HG02642 (cell line): ENCODE results near the gene ZBTB7B.

Source experiments
- ATAC-seq: cut with Tn5 transposase; IDR thresholded peaks from one replicate; pipeline ENCODE4 v1.9.1; 2021; ENCODE audit warnings: mild to moderate bottlenecking; ENCODE audit not compliant: unreplicated experiment, poor library complexity

Gene ZBTB7B

GRCh38 chr1:155033524-155033923 lies 30.9 kb downstream of the ZBTB7B start, which contains the start of the genes DCST1 and DCST2:
TSS of gene DCST1 (plus strand) at chr1:155033824. CDS start at chr1:155034037, 213 bp downstream.
TSS of gene DCST2 (minus strand) at chr1:155033781. CDS start at chr1:155033701, 80 bp downstream.
- no peak for ATAC-seq

DNA sequence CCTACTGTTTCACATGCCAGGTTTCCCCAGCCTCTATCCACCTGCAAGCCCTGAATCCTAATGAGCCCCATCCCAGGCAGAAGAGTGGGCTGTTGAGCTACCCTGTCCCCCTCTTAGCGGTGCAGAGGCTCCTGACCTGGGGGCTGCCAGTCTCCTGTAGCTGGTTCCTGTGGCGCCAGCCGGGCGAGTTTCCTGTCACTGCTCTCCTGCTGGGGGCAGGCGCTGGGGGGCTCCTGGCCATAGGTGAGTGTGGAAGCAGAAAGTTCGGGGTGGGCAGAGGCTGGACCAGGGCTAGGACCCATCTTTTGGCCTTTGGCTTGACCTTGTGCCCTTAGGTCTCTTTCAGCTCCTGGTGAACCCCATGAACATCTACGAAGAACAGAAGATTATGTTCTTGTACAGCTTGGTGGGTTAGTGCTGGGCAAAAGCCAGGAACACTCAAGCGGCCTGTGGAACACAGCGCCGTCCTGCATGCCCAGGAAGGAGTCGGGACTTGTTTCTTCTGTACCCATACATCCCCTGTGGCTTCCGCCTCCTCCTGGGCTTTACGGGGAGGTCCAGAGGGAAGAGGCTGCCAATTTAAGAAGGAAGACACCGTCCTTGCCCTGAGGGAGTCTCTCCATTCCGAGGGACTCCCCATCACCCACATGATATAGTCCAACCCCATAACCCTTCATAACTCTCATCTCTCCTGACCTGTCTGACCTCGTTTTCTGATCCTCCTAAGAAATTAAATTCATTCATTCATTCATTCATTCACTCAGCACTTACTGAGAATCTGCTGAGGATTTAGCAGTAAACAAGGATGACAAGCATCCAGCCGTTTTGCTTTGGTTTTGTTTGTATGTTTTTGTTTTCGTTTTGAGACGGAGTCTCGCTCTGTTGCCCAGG lies 32.0 kb downstream of the ZBTB7B start:
- ATAC-seq, result no peak

DNA sequence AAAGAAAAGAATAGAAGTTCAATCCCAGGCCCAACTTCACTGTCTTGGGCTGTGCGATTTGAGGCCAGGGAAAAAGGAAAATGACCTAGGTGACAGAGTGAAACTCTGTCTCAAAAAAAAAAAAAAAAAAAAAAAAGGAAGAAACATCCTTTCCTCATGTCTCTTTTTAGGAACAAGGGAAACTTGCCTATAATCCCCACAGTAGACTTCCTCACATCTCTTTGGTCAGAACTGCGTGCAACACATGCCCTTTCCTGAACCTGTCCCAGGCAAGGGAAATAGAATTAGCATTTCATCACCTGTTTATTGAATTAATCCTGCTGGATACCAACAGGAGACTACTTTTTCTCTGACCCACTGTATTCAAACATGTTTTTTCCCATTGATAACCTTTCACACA lies 33.3 kb downstream of the ZBTB7B start:
- no peak for ATAC-seq

- ATAC-seq, result no peak
Observed at GRCh38 chr1:155037043-155037442, 34.4 kb downstream of the ZBTB7B start.

- ATAC-seq, result no peak
Observed at GRCh38 chr1:155037851-155038441, 35.3 kb downstream of the ZBTB7B start.

GRCh38 chr1:155038602-155039307 lies 36.2 kb downstream of the ZBTB7B start:
- ATAC-seq, result no peak

- ATAC-seq, result no peak
Observed at GRCh38 chr1:155039308-155039669, 36.7 kb downstream of the ZBTB7B start.

DNA sequence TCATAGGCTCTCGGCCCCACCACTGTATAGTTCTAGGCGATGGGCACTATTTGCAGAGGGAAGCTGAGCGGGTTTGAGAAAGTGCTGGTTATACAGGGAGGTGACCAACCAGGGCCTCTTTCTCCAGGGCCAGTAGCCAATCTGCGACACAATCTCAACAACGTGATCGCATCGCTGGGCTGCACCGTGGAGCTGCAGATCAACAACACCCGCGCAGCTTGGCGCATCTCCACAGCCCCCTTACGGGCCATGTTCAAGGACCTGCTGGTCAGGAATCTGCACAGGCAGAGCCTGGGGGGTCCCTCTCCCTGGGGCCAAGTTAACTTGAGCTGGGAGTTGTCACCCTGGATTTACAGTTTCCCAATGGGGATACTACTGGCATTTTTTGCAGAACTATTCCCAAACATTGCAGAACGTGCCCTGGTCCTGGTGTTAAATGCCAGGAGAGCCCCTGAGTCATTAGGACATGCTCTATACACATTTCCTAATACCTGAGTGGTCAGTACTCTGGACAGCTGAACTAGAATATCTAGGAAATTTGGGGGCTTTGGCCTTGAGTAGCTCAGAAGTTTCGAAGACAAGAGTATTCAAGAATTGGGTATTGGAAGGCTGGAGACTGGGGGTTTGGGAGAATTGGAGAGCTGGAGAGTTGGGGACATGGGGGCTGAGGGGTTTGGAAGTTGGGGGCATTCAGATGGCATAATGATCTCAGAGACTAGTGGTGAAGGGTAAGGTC lies 37.9 kb downstream of the ZBTB7B start:
- ATAC-seq, result no peak

DNA sequence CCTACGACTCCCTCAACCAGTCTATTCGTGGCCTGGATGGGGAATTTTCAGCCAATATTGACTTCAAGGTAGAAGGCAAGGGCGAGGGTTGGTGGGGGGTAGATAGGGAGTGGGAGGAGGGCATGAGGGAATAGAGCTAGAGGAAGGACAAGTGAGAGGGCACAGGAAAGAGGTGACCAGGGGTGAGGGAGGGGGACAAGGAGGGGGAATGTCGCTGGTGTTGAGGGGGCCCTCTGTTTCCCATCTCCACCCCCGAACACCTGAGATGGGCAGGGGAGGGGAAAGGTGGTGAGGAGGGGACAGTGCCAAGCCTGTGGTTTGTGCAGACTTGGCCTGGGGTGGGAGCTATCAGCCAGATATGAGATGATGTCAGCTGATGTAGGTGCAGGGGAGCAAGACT lies 40.2 kb downstream of the ZBTB7B start:
- ATAC-seq, result no peak

GRCh38 chr1:155043301-155043702 lies 40.7 kb downstream of the ZBTB7B start:
- no peak for ATAC-seq

DNA sequence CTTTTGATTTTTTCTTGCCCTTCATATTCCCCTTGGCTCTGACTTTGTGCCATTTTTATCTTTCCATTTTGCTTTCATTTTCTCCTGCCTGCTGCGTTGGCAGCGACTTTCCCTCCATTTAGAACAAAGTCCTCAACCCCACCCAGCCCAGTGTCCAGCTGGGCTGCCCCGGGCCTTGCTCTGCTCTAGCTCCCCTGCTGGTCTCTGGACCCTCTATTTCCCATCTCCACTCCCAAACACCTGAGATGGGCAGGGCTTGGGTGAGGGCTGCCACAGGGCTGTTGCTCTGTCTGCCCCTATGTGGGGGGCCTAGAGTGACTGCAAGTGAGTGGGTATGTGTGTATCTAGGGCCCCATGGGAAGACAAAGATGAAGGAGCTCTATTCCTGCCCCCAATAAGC lies 41.2 kb downstream of the ZBTB7B start:
- ATAC-seq, result no peak

DNA sequence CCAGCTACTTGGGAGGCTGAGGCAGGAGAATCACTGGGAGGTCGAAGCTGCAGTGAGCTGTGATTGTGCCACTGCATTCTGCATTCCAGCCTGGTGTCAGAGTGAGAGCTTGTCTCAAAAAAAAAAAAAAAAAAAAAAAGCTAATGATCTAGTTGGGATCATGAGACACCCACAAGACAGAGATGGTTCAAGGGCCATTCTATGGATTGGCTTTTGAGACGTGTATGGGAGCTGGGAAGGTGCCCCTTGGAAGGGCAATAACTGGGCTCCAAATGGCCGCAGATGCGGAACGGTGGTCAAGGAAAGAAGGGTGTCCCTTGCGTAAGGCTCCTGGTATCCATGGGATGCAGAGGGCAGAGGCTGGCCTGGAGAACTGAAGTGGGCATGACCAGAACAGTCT lies 41.8 kb downstream of the ZBTB7B start:
- no peak for ATAC-seq

DNA sequence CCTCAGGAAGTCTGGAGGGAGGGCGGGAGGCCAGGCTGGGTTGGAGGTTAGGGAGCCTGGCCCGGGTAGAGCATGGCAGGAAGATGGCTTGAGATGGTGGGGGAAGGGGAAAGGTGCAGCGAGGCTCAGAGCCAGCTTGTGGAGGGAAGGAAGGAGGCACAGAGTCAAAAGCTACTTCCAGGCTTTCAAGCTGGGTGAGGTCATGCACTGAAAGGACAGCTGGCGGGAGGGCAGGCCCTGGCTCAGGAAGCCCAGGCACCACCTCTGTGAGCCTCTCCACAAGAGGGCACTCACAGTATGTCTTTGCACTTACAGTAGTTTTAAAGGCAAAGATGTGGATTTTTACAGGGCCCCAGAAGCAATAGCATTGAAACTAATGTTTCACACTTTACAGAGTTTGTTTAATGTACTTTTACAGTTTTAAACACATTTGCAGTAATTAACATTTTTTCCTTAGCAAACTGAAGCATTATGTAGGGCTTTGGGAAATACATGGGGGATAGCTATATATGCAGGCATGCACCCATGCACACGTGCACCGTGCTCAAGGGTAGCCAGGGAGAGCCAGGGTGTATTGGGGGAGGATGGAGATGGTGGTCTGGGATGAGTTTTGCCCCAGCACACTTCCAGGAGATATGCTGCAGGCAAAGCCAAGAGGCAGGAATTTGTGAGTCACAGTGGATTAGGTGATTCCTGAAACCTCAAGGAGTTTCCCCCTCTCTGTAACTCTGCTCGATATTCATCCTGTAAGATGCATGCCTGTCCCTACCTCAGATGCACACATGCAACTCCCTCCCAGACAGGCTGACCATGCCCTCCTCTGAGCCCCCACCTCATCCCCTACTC lies 42.4 kb downstream of the ZBTB7B start:
- ATAC-seq, result no peak

DNA sequence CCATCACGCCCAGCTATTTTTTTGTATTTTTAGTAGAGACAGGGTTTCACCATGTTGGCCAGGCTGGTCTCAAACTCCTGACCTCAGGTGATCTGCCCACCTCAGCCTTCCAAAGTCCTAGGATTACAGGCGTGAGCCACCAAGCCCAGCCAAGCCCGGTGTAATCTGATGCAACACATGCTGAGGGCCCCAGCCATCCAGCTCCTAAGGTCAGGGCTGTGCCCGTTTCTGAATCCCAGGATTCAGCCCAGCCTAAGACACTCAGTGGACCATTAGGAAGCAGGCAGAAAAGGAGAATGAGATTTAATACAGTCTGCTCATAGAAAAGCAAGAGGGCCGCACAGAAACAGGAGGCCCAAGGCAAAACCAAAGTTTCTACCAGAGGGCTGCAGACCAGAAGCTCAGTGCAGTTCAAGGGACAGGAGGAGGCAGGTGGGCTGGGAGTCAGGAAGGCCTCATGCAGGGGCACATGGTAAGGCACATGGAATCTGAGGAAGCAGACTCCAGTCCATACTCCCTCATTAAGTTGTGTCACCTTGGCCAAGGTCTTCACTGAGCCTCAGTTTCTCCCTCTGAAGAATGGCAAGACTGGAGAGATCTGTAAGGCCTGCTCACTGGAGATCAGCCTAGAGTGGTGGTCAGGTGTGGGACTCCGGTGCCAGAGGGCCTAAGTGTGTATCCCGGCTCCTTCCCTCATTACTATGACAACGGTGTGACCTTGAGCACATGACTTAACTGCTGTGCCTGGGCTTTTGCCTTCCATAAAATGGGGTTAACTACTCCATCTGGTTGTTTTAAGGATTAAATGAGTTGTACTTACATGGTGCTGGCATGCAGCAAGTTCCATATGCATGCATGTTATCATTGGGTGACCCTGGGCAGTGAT lies 46.1 kb downstream of the ZBTB7B start:
- ATAC-seq, result no peak

GRCh38 chr1:155049651-155050559 lies 47.3 kb downstream of the ZBTB7B start:
- no peak for ATAC-seq

DNA sequence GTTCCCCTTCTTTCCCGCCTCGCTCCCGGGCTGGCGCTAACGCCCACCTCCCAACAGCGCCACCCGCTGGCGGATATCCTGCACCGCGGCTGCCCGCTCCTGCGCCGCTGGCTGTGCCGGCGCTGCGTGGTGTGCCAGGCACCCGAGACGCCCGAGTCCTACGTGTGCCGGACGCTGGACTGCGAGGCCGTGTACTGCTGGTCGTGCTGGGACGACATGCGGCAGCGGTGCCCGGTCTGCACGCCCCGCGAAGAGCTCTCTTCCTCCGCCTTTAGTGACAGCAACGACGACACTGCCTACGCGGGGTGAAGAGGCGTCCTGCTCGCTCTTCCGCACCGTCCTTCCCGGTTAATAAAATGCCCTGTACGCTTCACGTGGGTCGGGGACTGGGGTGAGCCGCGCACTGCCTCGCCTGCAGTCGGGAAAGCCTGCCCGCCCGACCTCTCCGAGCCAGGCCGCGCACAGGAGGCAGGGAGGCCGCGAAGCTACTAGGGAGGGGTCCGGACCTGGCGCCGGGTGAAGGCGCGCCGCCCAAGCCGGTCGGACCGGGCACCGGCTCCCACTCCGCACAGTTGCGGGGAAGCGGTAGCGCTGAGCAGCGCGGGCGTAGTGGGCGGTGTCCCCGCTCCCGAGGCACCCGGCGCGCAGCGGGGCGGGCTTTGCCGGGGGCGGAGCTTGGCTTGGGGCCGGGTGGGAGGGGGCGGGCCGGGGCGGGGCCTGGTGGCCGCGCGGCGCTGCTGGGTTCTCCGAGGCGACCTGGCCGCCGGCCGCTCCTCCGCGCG lies 48.1 kb downstream of the ZBTB7B start, which contains the start of gene ADAM15:
Gene ADAM15, plus strand, starts transcription at position 757 of the 782 bp plus-strand sequence. CDS start 71 bp downstream, outside the sequence.
- peak; percentile 72 for ATAC-seq

DNA sequence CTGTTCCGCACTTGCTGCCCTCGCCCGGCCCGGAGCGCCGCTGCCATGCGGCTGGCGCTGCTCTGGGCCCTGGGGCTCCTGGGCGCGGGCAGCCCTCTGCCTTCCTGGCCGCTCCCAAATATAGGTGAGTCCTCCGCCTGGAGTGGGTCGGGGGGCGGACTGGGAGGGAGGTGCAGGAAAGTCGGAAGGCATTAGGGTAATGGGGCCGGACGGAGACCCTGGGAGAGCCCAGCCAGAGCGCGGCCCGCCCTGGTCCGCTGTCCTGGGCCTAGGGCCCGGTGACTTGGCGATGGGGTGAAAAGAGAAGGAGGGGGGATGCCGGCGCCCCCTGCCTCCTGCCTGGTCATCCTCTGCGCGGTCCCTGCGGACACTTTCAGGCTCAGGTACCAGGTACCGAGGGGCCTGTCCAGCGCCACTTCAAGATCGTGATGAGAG lies 48.8 kb downstream of the ZBTB7B start:
- no peak for ATAC-seq
